HG03066 (cell line): Measurements from ENCODE around the gene OTOR.

Experiments used
- ATAC-seq: cut with Tn5 transposase; IDR thresholded peaks from one replicate; pipeline ENCODE4 v1.9.1; 2021; ENCODE audit warnings: low read depth; ENCODE audit not compliant: unreplicated experiment

Gene OTOR

GRCh38 chr20:16747291-16747811 is 807 bp upstream of the OTOR start:
- no peak for ATAC-seq

GRCh38 chr20:16749573-16749972 is 1.4 kb downstream of the OTOR start:
- ATAC-seq: no peak

GRCh38 chr20:16752082-16752481 is 3.9 kb downstream of the OTOR start:
- ATAC-seq: no peak

GRCh38 chr20:16752901-16753300 is 4.7 kb downstream of the OTOR start:
- ATAC-seq: no peak

GRCh38 chr20:16758454-16759180 is 10.5 kb downstream of the OTOR start:
- no peak for ATAC-seq

- no peak for ATAC-seq
These were observed 11.0 kb downstream of the OTOR start for GRCh38 chr20:16759181-16759563.

GRCh38 chr20:16760431-16761304 is 12.5 kb downstream of the OTOR start:
- no peak for ATAC-seq

GRCh38 chr20:16761305-16761829 is 13.2 kb downstream of the OTOR start:
- peak; percentile 73 for ATAC-seq

- no peak for ATAC-seq
These were observed 16.4 kb downstream of the OTOR start for GRCh38 chr20:16764560-16764959.

GRCh38 chr20:16771213-16771612 is 23.1 kb downstream of the OTOR start:
- no peak for ATAC-seq

GRCh38 chr20:16775961-16776360 is 27.8 kb downstream of the OTOR start:
- no peak for ATAC-seq

- ATAC-seq: no peak
These were observed 29.0 kb downstream of the OTOR start for GRCh38 chr20:16777126-16777525.

GRCh38 chr20:16778159-16778558 is 30.0 kb downstream of the OTOR start:
- ATAC-seq: no peak

- ATAC-seq: no peak
These were observed 33.3 kb downstream of the OTOR start for GRCh38 chr20:16781496-16781895.

GRCh38 chr20:16785226-16785625 is 37.1 kb downstream of the OTOR start:
- ATAC-seq: no peak
